ENCODE measurements around the gene NCAM2. TPM values are rescaled to one million over a fixed set of nuclear protein-coding genes. Genes with fewer than 3 reads are reported as not detected.
A peak's percentile ranks its signal among the peaks of the same experiment; 100 is the strongest.

The NCAM2 gene
- total and polyA plus RNA-seq, 2 experiments from 2014 or later, result 0.36 to 0.83 TPM

GRCh38 chr21:21163904-21164303 is 165.7 kb downstream of the NCAM2 start:
- Mint-ChIP-seq H3K27me3 (ENCODE audit: insufficient read depth, low read depth, poor library complexity) (no peaks in the 10 kb centered on the region), H3K4me1 (no peaks in the 10 kb centered on the region; the same call in 2 of the 3 replicates), H3K36me3 (ENCODE audit: low read depth) (no peaks in the 10 kb centered on the region), H3K9me3 (no peaks in the 10 kb centered on the region), H3K4me3 (no peak overlapping the region), H3K27ac (no peak overlapping the region)
- no peaks in the 10 kb centered on the region for H3K36me3 ChIP-seq (ENCODE audit: insufficient read depth)
- H3K27ac ChIP-seq (ENCODE audit: low read depth), result no peak overlapping the region
- H3K4me2 ChIP-seq, result no peak overlapping the region
- H3K4me1 ChIP-seq (ENCODE audit: insufficient read depth), result no peaks in the 10 kb centered on the region
- DNase-seq (ENCODE audit: low spot score), result peak; percentile 78
- H3K4me3 ChIP-seq, result no peak overlapping the region
- H2AFZ ChIP-seq, result no peak overlapping the region
- TF ChIP-seq ZNF331 (CRISPR knock-in tag; IDR thresholded peaks at IDR 0.05; ENCODE audit: low read depth), result no peak
- no peak for TF ChIP-seq ZNF114 (CRISPR knock-in tag; IDR thresholded peaks at IDR 0.05)
- no peak for TF ChIP-seq EZH2phosphoT487 (IDR thresholded peaks at IDR 0.05; ENCODE audit: unreplicated experiment)
- TF ChIP-seq CTCF (conservative IDR thresholded peaks at IDR 0.05; ENCODE audit: low read depth in 2 of 2), result peak; percentile 58 to 71
- no peaks in the 10 kb centered on the region for H3K9me2 ChIP-seq (ENCODE audit: insufficient read depth)
- H4K20me1 ChIP-seq (replicated peaks; ENCODE audit: insufficient read depth), result no peaks in the 10 kb centered on the region
- H3F3A ChIP-seq (replicated peaks; ENCODE audit: low read depth), result no peaks in the 10 kb centered on the region
- peak; percentile 75 for ATAC-seq
- H3K27me3 ChIP-seq (ENCODE audit: insufficient read depth), result no peaks in the 10 kb centered on the region
- H3K79me2 ChIP-seq (replicated peaks; ENCODE audit: insufficient read depth), result no peaks in the 10 kb centered on the region

GRCh38 chr21:21165063-21165645 is 166.9 kb downstream of the NCAM2 start:
- no peak for ATAC-seq
- Histone ChIP-seq H2AFZ (no peak overlapping the region), H3K36me3 (ENCODE audit: insufficient read depth) (no peaks in the 10 kb centered on the region)
- TF ChIP-seq ETS1 (IDR thresholded peaks at IDR 0.05), result no peak
- no peak for TF ChIP-seq CTCF (conservative IDR thresholded peaks at IDR 0.05; ENCODE audit: low read depth in 2 of 2)
- TF ChIP-seq ZNF114 (CRISPR knock-in tag; IDR thresholded peaks at IDR 0.05), result no peak
- TF ChIP-seq JUNB (IDR thresholded peaks at IDR 0.05; ENCODE audit: unreplicated experiment), result no peak
- no peak for TF ChIP-seq STAT1 (IDR thresholded peaks at IDR 0.05; ENCODE audit: unreplicated experiment)
- no peak for TF ChIP-seq POLR2AphosphoS5 (IDR thresholded peaks at IDR 0.05; ENCODE audit: low read depth)
- TF ChIP-seq EZH2 (IDR thresholded peaks at IDR 0.05; ENCODE audit: low read depth, unreplicated experiment), result no peak
- TF ChIP-seq ZNF462 (CRISPR knock-in tag; IDR thresholded peaks at IDR 0.05), result no peak

More at GRCh38 chr21:21165063-21165645, 166.9 kb downstream of the NCAM2 start:
- Mint-ChIP-seq H3K4me3 (no peak overlapping the region), H3K27me3 (ENCODE audit: insufficient read depth, low read depth, poor library complexity) (no peaks in the 10 kb centered on the region), H3K27ac (no peak overlapping the region), H3K4me1 (no peaks in the 10 kb centered on the region; the same call in 2 of the 3 replicates), H3K36me3 (ENCODE audit: low read depth) (no peaks in the 10 kb centered on the region), H3K9me3 (no peaks in the 10 kb centered on the region)
- no peaks in the 10 kb centered on the region for H3K9me2 ChIP-seq (ENCODE audit: insufficient read depth)
- H3K79me2 ChIP-seq (replicated peaks; ENCODE audit: insufficient read depth), result no peaks in the 10 kb centered on the region
- no peak overlapping the region for H3K27ac ChIP-seq (ENCODE audit: low read depth)
- H4K20me1 ChIP-seq (replicated peaks; ENCODE audit: insufficient read depth), result no peaks in the 10 kb centered on the region
- no peak overlapping the region for H3K4me3 ChIP-seq
- DNase-seq (ENCODE audit: low spot score), result no peak
- no peak overlapping the region for H3K4me2 ChIP-seq
- no peaks in the 10 kb centered on the region for H3K4me1 ChIP-seq (ENCODE audit: insufficient read depth)
- H3F3A ChIP-seq (replicated peaks; ENCODE audit: low read depth), result no peaks in the 10 kb centered on the region
- H3K27me3 ChIP-seq (ENCODE audit: insufficient read depth), result no peaks in the 10 kb centered on the region

Data from GM23338 (cell line).